Right forelimb (tissue), 1 donor: Measurements from ENCODE around the gene NEU2.
"Not testable (repeated sequence)": the region's sequence is repeated elsewhere in the genome, so short reads cannot be mapped to it uniquely, and the experiment has no call there.

Source experiments
- DNase-seq: peaks from one replicate; pipeline ENCODE4 v3.0.0-alpha.2; 2018

NEU2 gene

GRCh38 chr2:233011268-233011650 is 21.2 kb upstream of the NEU2 start:
- DNase-seq = no peak

- DNase-seq = no peak
These were observed 20.8 kb upstream of the NEU2 start for GRCh38 chr2:233011702-233012131.

GRCh38 chr2:233012301-233012971 is 20.0 kb upstream of the NEU2 start:
- DNase-seq = no peak

- no peak for DNase-seq
These were observed 19.4 kb upstream of the NEU2 start, which contains the start of gene NGEF for GRCh38 chr2:233013027-233013461. Gene NGEF (minus strand): TSS chr2:233013256. CDS start chr2:232974890, 38,366 bp downstream.

- DNase-seq = no peak
These were observed 18.8 kb upstream of the NEU2 start for GRCh38 chr2:233013650-233014049.

GRCh38 chr2:233015019-233015645 is 17.3 kb upstream of the NEU2 start:
- DNase-seq = no peak

GRCh38 chr2:233017947-233018346 is 14.5 kb upstream of the NEU2 start:
- DNase-seq = no peak

- DNase-seq = not testable (repeated sequence)
These were observed 12.9 kb upstream of the NEU2 start for GRCh38 chr2:233019610-233020009.

GRCh38 chr2:233020454-233020853 is 12.0 kb upstream of the NEU2 start:
- no peak for DNase-seq

GRCh38 chr2:233021771-233022170 is 10.7 kb upstream of the NEU2 start:
- DNase-seq = no peak

GRCh38 chr2:233022561-233022960 is 9.9 kb upstream of the NEU2 start:
- DNase-seq = no peak

- DNase-seq = no peak
These were observed 9.3 kb upstream of the NEU2 start for GRCh38 chr2:233023007-233023760.

GRCh38 chr2:233023761-233024410 is 8.6 kb upstream of the NEU2 start:
- no peak for DNase-seq

- DNase-seq = no peak
These were observed 6.8 kb upstream of the NEU2 start for GRCh38 chr2:233025706-233026105.

GRCh38 chr2:233026198-233026813 is 6.2 kb upstream of the NEU2 start:
- no peak for DNase-seq

- DNase-seq = no peak
These were observed 3.2 kb upstream of the NEU2 start for GRCh38 chr2:233029321-233029720.

GRCh38 chr2:233031556-233032500 is 644 bp upstream of the NEU2 start:
- no peak for DNase-seq

GRCh38 chr2:233033672-233034071 is 1.2 kb downstream of the NEU2 start:
- DNase-seq = no peak

- no peak for DNase-seq
These were observed 1.8 kb downstream of the NEU2 start for GRCh38 chr2:233034091-233034882.

- DNase-seq = no peak
These were observed 3.1 kb downstream of the NEU2 start for GRCh38 chr2:233035426-233036161.
